Measurements from ENCODE around the gene TET3. TPM values are rescaled to one million over a fixed set of nuclear protein-coding genes. Genes with fewer than 3 reads are reported as not detected.
A peak's percentile ranks its signal among the peaks of the same experiment; 100 is the strongest.

Gene TET3
- total and polyA plus RNA-seq, 9 of the 15 experiments (the other 6 are each of a cell fraction or from before 2014, with no cell fraction given): 0.35 to 16.3 (median 5.5) TPM

GRCh38 chr2:74006459-74006858, 21.7 kb downstream of the TET3 start:
- no peak overlapping the region for H3K4me3 ChIP-seq
- no peak overlapping the region for H3K27ac ChIP-seq (ENCODE audit: extremely low read depth, low read depth, low read length)
- H3K79me2 ChIP-seq (ENCODE audit: control insufficient read depth, insufficient read depth, low read length): peaks cover 91% of the 10 kb centered on the region
- intact Hi-C loops (cut with micrococcal nuclease) (no loop called here), in situ Hi-C loops (cut with MboI) (no loop called here)
- peaks cover 24% of the 10 kb centered on the region for H3K36me3 ChIP-seq (ENCODE audit: control insufficient read depth, insufficient read depth, low read length)
- no peak overlapping the region for H2AFZ ChIP-seq (ENCODE audit: low read depth, low read length)
- H3K4me2 ChIP-seq (ENCODE audit: insufficient read depth, low read length): no peak overlapping the region
- BruUV-seq (replicated peaks): no TSS peak
- POLR2A ChIA-PET: interaction anchor here (0.6 to 1.9 kb wide), 5 partner anchors 10 to 125 kb away, joined by 3 to 5 read pairs (median 3); no protein-coding TSS in a partner anchor
- H3K9me3 ChIP-seq (replicated peaks; ENCODE audit: control insufficient read depth, insufficient read depth, low read depth, low read length): no peaks in the 10 kb centered on the region
- no peaks in the 10 kb centered on the region; the same call in 1 of the 2 replicates for H4K20me1 ChIP-seq (replicated peaks; ENCODE audit: control insufficient read depth, insufficient read depth, low read length)
- peaks cover 3% of the 10 kb centered on the region for H3K9me1 ChIP-seq (ENCODE audit: control insufficient read depth, insufficient read depth, low read length)
- H3K4me1 ChIP-seq (replicated peaks in 1 of 2; ENCODE audit: control insufficient read depth in 2 of 2, insufficient read depth in 2 of 2, low read length in 2 of 2): peaks cover 51 to 66% of the 10 kb centered on the region in 2 experiments
- CTCF ChIA-PET (ENCODE audit: low intra/inter-chr PET ratio): no interaction called here
- 68% methylated on average over 7 of the region's 7 CpGs for WGBS (ENCODE audit: insufficient coverage, low coverage, missing lambda C conversion rate)
- FAIRE-seq (no peak), DNase-seq (ENCODE audit: extremely low read depth in 1 of 4, low spot score in 3 of 4) (no peak), ATAC-seq (no peak)
- no peaks in the 10 kb centered on the region for H3K27me3 ChIP-seq (ENCODE audit: control insufficient read depth in 2 of 2, insufficient read depth in 2 of 2, low read length in 2 of 2)
- TF ChIP-seq PRDM10 (IDR thresholded peaks at IDR 0.05; ENCODE audit: partially characterized antibody): peak; percentile 77
- TF ChIP-seq ELF1 (tag; IDR thresholded peaks at IDR 0.05): no peak
- H3K9ac ChIP-seq (ENCODE audit: insufficient read depth in 1 of 2, low read depth in 2 of 2, low read length in 2 of 2): peak overlapping the region in 1 of 2 experiments; percentile 50; a peak in 1 of 4 replicates

All from K562 (cell line).